Liver (tissue), 9 donors: ENCODE data around the gene MIEF1. TPM values are rescaled to one million over a fixed set of nuclear protein-coding genes. Genes with fewer than 3 reads are reported as not detected.

ENCODE experiments used
- DNase-seq: peaks from one replicate; pipeline ENCODE4 v3.0.0-alpha.2; 2017; ENCODE audit warnings: low spot score
- H3K27ac ChIP-seq, 2 donors: one replicate each; pipeline ENCODE4 v1.7.0; 2013; ENCODE audit warnings: inconsistent platforms in 2 of 2, low read length in 2 of 2, control low read depth in 1 of 2, low read depth in 1 of 2, mild to moderate bottlenecking in 1 of 2
- H3K27me3 ChIP-seq, 4 donors: one replicate each; pipeline versions ENCODE4 v1.6.1 to v1.7.0; 2013; ENCODE audit warnings: low read length in 3 of 4, inconsistent platforms in 1 of 4, mild to moderate bottlenecking in 1 of 4, moderate library complexity in 1 of 4; ENCODE audit not compliant: control insufficient read depth in 4 of 4, insufficient read depth in 4 of 4
- H3K36me3 ChIP-seq, 4 donors: one replicate each; pipeline versions ENCODE4 v1.6.1 to v1.7.0; 2013; ENCODE audit warnings: low read length in 3 of 4, mild to moderate bottlenecking in 3 of 4, low read depth in 1 of 4, moderate library complexity in 1 of 4; ENCODE audit not compliant: control insufficient read depth in 4 of 4, insufficient read depth in 3 of 4
- H3K4me1 ChIP-seq, 4 donors: one replicate each; pipeline versions ENCODE4 v1.6.1 to v1.7.0; 2013; ENCODE audit warnings: low read length in 3 of 4, mild to moderate bottlenecking in 3 of 4, moderate library complexity in 1 of 4; ENCODE audit not compliant: control insufficient read depth in 4 of 4, insufficient read depth in 4 of 4
- H3K4me3 ChIP-seq, 3 donors: one replicate each; pipeline versions ENCODE4 v1.6.1 to v1.7.0; 2013; ENCODE audit warnings: low read length in 3 of 3, control low read depth in 1 of 3, low read depth in 1 of 3, mild to moderate bottlenecking in 1 of 3
- H3K9ac ChIP-seq, 2 donors: one replicate each; pipeline ENCODE4 v1.7.0; 2013; ENCODE audit warnings: low read length in 2 of 2, mild to moderate bottlenecking in 2 of 2, moderate library complexity in 2 of 2, control low read depth in 1 of 2, low read depth in 1 of 2
- H3K9me3 ChIP-seq, 4 donors: one replicate each; pipeline versions ENCODE4 v1.6.1 to v1.7.0; 2013; ENCODE audit warnings: low read length in 3 of 4; ENCODE audit not compliant: control insufficient read depth in 4 of 4
- EGR1 ChIP-seq, 2 donors: IDR thresholded peaks; 2 replicates each; pipeline ENCODE4 v1.6.1; 2016 to 2018; ENCODE audit warnings: antibody characterized with exemption in 2 of 2, low read depth in 2 of 2
- FOXA1 ChIP-seq: IDR thresholded peaks from 2 replicates; pipeline ENCODE4 v1.6.1; 2016; ENCODE audit warnings: antibody characterized with exemption
- FOXA2 ChIP-seq: IDR thresholded peaks from 2 replicates; pipeline ENCODE4 v1.6.1; 2016; ENCODE audit warnings: antibody characterized with exemption
- GABPA ChIP-seq, 2 donors: IDR thresholded peaks in 1 of 2; conservative IDR thresholded peaks in 1 of 2; 2 replicates each; pipeline ENCODE4 v1.6.1; 2016; ENCODE audit warnings: antibody characterized with exemption in 2 of 2, mild to moderate bottlenecking in 1 of 2, moderate library complexity in 1 of 2
- HNF4A ChIP-seq, 2 donors: conservative IDR thresholded peaks; 2 replicates each; pipeline ENCODE4 v1.6.1; 2016; ENCODE audit warnings: antibody characterized with exemption in 2 of 2, mild to moderate bottlenecking in 2 of 2
- HNF4G ChIP-seq: IDR thresholded peaks from 2 replicates; pipeline ENCODE4 v1.6.1; 2016; ENCODE audit warnings: antibody characterized with exemption
- JUND ChIP-seq, 2 donors: IDR thresholded peaks; 2 replicates each; pipeline ENCODE4 v1.6.1; 2016; ENCODE audit warnings: antibody characterized with exemption in 2 of 2
- NR2F2 ChIP-seq: IDR thresholded peaks from 2 replicates; pipeline ENCODE4 v1.6.1; 2016; ENCODE audit warnings: antibody characterized with exemption
- RAD21 ChIP-seq, 2 donors: IDR thresholded peaks; 2 replicates each; pipeline ENCODE4 v1.6.1; 2016; ENCODE audit warnings: antibody characterized with exemption in 2 of 2, mild to moderate bottlenecking in 2 of 2
- RXRA ChIP-seq, 2 donors: IDR thresholded peaks; 2 replicates each; pipeline ENCODE4 v1.6.1; 2017 to 2018; ENCODE audit warnings: antibody characterized with exemption in 2 of 2, mild to moderate bottlenecking in 1 of 2
- SP1 ChIP-seq: IDR thresholded peaks from 2 replicates; pipeline ENCODE4 v1.6.1; 2018; ENCODE audit warnings: antibody characterized with exemption, mild to moderate bottlenecking
- YY1 ChIP-seq: IDR thresholded peaks from 2 replicates; pipeline ENCODE4 v1.6.1; 2016; ENCODE audit warnings: antibody characterized with exemption, mild to moderate bottlenecking
- WGBS: extraction: QIAGEN DNeasy Blood & Tissue Kit; methylation state at CpG from one replicate; pipeline ENCODE4 v1.1.7; 2013; 5-methylcytosine and 5-hydroxymethylcytosine counted together
- polyA plus RNA-seq, 2 donors: library from polyadenylated mRNA; stranded (reverse) in 1 of 2; unstranded in 1 of 2; fragments of 200-250 nt in 1 of 2; fragments of >200 nt in 1 of 2; fragmentation: Nextera tagmentation in 1 of 2; extraction: Ambion mirVana in 1 of 2; gene quantifications; one replicate each; pipeline versions ENCODE4 v1.2.1 to v1.2.3, GENCODE V29; 2013 to 2015
- total RNA-seq, 2 donors: library from RNA; depleted of rRNA; stranded (reverse); fragments of >200 nt; gene quantifications; one replicate each; pipeline ENCODE4 v1.2.3, GENCODE V29; 2014
- TF ChIP-seq, protein P1 (sequence below): IDR thresholded peaks from 2 replicates; pipeline ENCODE4 v1.6.1; 2016; ENCODE audit warnings: antibody characterized with exemption, mild to moderate bottlenecking
- TF ChIP-seq, protein P2 (sequence below): IDR thresholded peaks from 2 replicates; pipeline ENCODE4 v1.6.1; 2016; ENCODE audit warnings: antibody characterized with exemption
- TF ChIP-seq, protein P3 (sequence below): IDR thresholded peaks from 2 replicates; pipeline ENCODE4 v1.6.1; 2016; ENCODE audit warnings: antibody characterized with exemption
- TF ChIP-seq, protein P4 (sequence below): fragments of 150-350 bp; IDR thresholded peaks from 2 replicates; pipeline ENCODE4 v1.5.1; 2017; ENCODE audit warnings: improper control_type of control experiment, low read depth, low read length; ENCODE audit not compliant: missing input control
- TF ChIP-seq, protein P5 (sequence below): IDR thresholded peaks from 2 replicates; pipeline ENCODE4 v1.6.1; 2016; ENCODE audit warnings: antibody characterized with exemption
- donor health status: healthy.
- donor health status: healthy.
- donor health status: healthy.
- donor health status: healthy.
- donor health status: healthy.

The MIEF1 gene
- total and polyA plus RNA-seq, 4 donors, result 12.9 to 31.1 (median 20.7) TPM

DNA sequence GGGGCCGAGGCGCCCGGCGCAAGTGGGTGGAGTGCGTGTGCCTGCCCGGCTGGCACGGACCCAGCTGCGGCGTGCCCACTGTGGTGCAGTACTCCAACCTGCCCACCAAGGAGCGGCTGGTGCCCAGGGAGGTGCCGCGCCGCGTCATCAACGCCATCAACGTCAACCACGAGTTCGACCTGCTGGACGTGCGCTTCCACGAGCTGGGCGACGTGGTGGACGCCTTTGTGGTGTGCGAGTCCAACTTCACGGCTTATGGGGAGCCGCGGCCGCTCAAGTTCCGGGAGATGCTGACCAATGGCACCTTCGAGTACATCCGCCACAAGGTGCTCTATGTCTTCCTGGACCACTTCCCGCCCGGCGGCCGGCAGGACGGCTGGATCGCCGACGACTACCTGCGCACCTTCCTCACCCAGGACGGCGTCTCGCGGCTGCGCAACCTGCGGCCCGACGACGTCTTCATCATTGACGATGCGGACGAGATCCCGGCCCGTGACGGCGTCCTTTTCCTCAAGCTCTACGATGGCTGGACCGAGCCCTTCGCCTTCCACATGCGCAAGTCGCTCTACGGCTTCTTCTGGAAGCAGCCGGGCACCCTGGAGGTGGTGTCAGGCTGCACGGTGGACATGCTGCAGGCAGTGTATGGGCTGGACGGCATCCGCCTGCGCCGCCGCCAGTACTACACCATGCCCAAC, 14.1 kb upstream of the MIEF1 start:
- no peaks in the 10 kb centered on the region for H3K9me3 ChIP-seq
- no peak overlapping the region for H3K4me3 ChIP-seq
- H3K27ac ChIP-seq, result no peak overlapping the region
- H3K4me1 ChIP-seq, result no peaks in the 10 kb centered on the region
- H3K36me3 ChIP-seq, result no peaks in the 10 kb centered on the region
- no peaks in the 10 kb centered on the region for H3K27me3 ChIP-seq
- no peak overlapping the region for H3K9ac ChIP-seq
- TF ChIP-seq YY1 (no peak), HNF4G (no peak), RAD21 (IDR thresholded peaks at IDR 0.05) (no peak), NR2F2 (no peak)
- TF ChIP-seq, protein P1, sequence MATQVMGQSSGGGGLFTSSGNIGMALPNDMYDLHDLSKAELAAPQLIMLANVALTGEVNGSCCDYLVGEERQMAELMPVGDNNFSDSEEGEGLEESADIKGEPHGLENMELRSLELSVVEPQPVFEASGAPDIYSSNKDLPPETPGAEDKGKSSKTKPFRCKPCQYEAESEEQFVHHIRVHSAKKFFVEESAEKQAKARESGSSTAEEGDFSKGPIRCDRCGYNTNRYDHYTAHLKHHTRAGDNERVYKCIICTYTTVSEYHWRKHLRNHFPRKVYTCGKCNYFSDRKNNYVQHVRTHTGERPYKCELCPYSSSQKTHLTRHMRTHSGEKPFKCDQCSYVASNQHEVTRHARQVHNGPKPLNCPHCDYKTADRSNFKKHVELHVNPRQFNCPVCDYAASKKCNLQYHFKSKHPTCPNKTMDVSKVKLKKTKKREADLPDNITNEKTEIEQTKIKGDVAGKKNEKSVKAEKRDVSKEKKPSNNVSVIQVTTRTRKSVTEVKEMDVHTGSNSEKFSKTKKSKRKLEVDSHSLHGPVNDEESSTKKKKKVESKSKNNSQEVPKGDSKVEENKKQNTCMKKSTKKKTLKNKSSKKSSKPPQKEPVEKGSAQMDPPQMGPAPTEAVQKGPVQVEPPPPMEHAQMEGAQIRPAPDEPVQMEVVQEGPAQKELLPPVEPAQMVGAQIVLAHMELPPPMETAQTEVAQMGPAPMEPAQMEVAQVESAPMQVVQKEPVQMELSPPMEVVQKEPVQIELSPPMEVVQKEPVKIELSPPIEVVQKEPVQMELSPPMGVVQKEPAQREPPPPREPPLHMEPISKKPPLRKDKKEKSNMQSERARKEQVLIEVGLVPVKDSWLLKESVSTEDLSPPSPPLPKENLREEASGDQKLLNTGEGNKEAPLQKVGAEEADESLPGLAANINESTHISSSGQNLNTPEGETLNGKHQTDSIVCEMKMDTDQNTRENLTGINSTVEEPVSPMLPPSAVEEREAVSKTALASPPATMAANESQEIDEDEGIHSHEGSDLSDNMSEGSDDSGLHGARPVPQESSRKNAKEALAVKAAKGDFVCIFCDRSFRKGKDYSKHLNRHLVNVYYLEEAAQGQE, result no peak
- TF ChIP-seq, protein P2, sequence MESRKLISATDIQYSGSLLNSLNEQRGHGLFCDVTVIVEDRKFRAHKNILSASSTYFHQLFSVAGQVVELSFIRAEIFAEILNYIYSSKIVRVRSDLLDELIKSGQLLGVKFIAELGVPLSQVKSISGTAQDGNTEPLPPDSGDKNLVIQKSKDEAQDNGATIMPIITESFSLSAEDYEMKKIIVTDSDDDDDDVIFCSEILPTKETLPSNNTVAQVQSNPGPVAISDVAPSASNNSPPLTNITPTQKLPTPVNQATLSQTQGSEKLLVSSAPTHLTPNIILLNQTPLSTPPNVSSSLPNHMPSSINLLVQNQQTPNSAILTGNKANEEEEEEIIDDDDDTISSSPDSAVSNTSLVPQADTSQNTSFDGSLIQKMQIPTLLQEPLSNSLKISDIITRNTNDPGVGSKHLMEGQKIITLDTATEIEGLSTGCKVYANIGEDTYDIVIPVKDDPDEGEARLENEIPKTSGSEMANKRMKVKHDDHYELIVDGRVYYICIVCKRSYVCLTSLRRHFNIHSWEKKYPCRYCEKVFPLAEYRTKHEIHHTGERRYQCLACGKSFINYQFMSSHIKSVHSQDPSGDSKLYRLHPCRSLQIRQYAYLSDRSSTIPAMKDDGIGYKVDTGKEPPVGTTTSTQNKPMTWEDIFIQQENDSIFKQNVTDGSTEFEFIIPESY, result no peak
- no peak for DNase-seq
- 96% methylated on average over 70 of the region's 70 CpGs for WGBS

DNA sequence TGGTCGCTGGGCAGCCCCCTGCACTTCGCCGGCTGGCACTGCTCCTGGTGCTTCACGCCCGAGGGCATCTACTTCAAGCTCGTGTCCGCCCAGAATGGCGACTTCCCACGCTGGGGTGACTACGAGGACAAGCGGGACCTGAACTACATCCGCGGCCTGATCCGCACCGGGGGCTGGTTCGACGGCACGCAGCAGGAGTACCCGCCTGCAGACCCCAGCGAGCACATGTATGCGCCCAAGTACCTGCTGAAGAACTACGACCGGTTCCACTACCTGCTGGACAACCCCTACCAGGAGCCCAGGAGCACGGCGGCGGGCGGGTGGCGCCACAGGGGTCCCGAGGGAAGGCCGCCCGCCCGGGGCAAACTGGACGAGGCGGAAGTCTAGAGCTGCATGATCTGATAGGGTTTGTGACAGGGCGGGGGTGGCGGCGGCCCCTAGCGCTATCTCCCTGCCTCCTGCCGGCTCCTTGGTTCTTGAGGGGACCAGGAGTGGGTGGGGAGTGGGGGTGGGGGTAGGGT, 13.5 kb upstream of the MIEF1 start:
- no peak for DNase-seq
- no peak overlapping the region for H3K9ac ChIP-seq
- no peaks in the 10 kb centered on the region for H3K9me3 ChIP-seq
- no peak overlapping the region for H3K4me3 ChIP-seq
- H3K4me1 ChIP-seq, result no peaks in the 10 kb centered on the region
- no peaks in the 10 kb centered on the region for H3K36me3 ChIP-seq
- 95% methylated on average over 39 of the region's 39 CpGs for WGBS
- no peaks in the 10 kb centered on the region for H3K27me3 ChIP-seq
- H3K27ac ChIP-seq, result no peak overlapping the region
- TF ChIP-seq JUND (IDR thresholded peaks at IDR 0.05), result no peak
- no peak for TF ChIP-seq FOXA2
- no peak for TF ChIP-seq RXRA (IDR thresholded peaks at IDR 0.05)
- no peak for TF ChIP-seq SP1
- TF ChIP-seq, protein P3, sequence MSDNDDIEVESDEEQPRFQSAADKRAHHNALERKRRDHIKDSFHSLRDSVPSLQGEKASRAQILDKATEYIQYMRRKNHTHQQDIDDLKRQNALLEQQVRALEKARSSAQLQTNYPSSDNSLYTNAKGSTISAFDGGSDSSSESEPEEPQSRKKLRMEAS, result no peak
- no peak for TF ChIP-seq GABPA (IDR thresholded peaks at IDR 0.05 in 1 of 2, conservative IDR thresholded peaks at IDR 0.05 in 1 of 2)
- TF ChIP-seq, protein P4, sequence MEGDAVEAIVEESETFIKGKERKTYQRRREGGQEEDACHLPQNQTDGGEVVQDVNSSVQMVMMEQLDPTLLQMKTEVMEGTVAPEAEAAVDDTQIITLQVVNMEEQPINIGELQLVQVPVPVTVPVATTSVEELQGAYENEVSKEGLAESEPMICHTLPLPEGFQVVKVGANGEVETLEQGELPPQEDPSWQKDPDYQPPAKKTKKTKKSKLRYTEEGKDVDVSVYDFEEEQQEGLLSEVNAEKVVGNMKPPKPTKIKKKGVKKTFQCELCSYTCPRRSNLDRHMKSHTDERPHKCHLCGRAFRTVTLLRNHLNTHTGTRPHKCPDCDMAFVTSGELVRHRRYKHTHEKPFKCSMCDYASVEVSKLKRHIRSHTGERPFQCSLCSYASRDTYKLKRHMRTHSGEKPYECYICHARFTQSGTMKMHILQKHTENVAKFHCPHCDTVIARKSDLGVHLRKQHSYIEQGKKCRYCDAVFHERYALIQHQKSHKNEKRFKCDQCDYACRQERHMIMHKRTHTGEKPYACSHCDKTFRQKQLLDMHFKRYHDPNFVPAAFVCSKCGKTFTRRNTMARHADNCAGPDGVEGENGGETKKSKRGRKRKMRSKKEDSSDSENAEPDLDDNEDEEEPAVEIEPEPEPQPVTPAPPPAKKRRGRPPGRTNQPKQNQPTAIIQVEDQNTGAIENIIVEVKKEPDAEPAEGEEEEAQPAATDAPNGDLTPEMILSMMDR, result no peak
- no peak for TF ChIP-seq RAD21 (IDR thresholded peaks at IDR 0.05)
- TF ChIP-seq, protein P2, result no peak
- no peak for TF ChIP-seq EGR1 (IDR thresholded peaks at IDR 0.05; ENCODE audit: low read depth in 2 of 2)
- no peak for TF ChIP-seq HNF4A (conservative IDR thresholded peaks at IDR 0.05)
- TF ChIP-seq YY1, result no peak
- TF ChIP-seq, protein P1, result no peak
- TF ChIP-seq NR2F2, result no peak
- TF ChIP-seq, protein P5, sequence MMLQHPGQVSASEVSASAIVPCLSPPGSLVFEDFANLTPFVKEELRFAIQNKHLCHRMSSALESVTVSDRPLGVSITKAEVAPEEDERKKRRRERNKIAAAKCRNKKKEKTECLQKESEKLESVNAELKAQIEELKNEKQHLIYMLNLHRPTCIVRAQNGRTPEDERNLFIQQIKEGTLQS, result no peak
- TF ChIP-seq FOXA1, result no peak
- no peak for TF ChIP-seq HNF4G
